Fibroblast of villous mesenchyme (primary cell): Measurements from ENCODE around the gene MICAL3. TPM values are rescaled to one million over a fixed set of nuclear protein-coding genes. Genes with fewer than 3 reads are reported as not detected.

Source experiments
- DNase-seq: peaks from one replicate; pipeline ENCODE4 v3.0.0-alpha.2; 2010; ENCODE audit warnings: low read depth
- H3K4me3 ChIP-seq: 2 replicates; pipeline ENCODE4 v1.5.1; 2011; ENCODE audit warnings: low read depth, mild to moderate bottlenecking, low read length
- total RNA-seq: library from RNA; depleted of rRNA; stranded (reverse); fragments of >200 nt; gene quantifications from 2 replicates; pipeline ENCODE4 v1.2.3, GENCODE V29; 2012
- TF ChIP-seq, protein P1 (sequence below): IDR thresholded peaks from 2 replicates; pipeline ENCODE4 v1.5.1; 2012; ENCODE audit warnings: low read depth, mild to moderate bottlenecking, low read length; ENCODE audit not compliant: insufficient read depth

MICAL3 gene
- total RNA-seq, 1 donor = 39.7 TPM

DNA sequence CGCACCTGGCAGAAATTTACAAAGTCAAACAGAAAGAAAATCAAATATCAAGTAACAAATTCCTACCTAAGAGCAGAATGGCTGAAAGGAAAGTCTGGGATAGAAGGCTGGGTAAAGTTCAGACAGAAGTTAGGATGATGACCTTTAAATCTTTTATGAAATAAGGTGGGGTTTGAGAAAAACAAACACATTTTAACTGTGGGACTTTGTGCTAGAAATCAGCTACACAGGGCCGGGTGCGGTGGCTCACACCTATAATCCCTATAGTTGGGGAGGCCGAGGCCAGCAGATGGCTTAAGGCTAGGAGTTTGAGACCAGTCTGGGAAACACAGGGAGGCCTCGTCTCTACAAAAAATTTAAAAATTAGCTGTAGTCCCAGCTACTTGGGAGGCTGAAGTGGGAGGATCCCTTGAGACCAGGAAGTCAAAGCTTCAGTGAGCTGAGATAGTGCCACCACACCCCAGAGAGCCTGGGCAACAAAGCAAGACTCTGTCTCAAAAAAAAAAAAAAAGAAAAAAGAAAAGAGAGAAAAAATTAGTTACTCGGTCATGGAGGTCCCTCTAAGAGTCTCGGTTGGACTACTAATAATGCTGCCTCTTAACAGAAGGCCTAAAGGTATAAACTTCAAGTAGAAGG is 130.3 kb downstream of the MICAL3 start:
- no peak for DNase-seq
- TF ChIP-seq, protein P1, sequence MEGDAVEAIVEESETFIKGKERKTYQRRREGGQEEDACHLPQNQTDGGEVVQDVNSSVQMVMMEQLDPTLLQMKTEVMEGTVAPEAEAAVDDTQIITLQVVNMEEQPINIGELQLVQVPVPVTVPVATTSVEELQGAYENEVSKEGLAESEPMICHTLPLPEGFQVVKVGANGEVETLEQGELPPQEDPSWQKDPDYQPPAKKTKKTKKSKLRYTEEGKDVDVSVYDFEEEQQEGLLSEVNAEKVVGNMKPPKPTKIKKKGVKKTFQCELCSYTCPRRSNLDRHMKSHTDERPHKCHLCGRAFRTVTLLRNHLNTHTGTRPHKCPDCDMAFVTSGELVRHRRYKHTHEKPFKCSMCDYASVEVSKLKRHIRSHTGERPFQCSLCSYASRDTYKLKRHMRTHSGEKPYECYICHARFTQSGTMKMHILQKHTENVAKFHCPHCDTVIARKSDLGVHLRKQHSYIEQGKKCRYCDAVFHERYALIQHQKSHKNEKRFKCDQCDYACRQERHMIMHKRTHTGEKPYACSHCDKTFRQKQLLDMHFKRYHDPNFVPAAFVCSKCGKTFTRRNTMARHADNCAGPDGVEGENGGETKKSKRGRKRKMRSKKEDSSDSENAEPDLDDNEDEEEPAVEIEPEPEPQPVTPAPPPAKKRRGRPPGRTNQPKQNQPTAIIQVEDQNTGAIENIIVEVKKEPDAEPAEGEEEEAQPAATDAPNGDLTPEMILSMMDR = no peak
- H3K4me3 ChIP-seq = no peak overlapping the region

DNA sequence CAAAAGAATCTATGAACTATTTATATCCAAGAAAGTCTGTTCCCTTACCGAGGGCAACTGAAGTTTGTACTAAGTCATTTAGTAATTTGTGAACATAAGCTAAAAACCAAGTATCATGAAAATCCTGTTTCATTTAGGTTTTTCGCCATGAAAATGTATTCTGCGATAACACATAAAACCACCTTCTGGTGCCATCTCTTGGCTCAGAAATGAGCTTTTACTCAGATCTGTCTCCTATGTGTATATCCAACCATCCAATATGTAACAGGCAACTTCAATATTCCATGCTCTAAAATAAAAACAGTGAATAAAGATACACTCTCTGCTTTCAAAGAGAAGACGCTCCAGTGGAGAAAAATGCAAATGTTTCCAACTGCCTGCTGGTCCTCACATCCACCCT is 132.0 kb downstream of the MICAL3 start:
- TF ChIP-seq, protein P1 = no peak
- no peak overlapping the region for H3K4me3 ChIP-seq
- DNase-seq = no peak

DNA sequence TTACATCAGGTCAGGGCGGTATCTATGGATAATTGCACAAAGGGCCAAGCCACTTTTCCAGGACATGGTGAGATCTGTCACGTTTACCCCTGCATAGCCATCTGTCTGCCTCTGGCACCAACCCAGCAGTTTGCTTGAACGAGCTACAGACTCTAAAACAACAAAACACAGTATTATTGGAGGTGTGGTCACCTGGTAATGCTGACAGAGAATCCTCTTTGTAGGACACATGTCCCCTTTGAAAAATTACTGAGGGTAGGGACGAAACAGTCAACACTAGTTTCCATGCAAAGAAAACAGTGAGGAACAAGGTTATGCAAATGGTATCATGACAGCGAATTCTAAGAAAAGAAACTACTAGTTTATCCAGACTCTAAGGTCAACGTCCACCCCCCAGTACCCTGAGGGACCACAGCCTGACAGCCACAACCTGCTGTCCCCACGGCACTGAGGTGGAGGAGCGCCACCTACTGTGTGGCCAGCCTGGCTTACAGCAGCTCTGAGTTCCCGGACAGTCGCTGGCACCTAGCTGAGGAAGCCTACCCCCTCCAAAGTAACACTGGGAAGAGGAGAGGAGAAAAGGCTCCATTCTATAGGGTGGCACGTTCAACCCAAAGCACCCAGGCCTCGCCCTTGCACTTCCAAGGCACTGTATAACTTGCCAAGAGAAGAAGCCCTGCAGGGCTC is 132.7 kb downstream of the MICAL3 start:
- TF ChIP-seq, protein P1 = peak; percentile 27
- H3K4me3 ChIP-seq = no peak overlapping the region
- DNase-seq = no peak

DNA sequence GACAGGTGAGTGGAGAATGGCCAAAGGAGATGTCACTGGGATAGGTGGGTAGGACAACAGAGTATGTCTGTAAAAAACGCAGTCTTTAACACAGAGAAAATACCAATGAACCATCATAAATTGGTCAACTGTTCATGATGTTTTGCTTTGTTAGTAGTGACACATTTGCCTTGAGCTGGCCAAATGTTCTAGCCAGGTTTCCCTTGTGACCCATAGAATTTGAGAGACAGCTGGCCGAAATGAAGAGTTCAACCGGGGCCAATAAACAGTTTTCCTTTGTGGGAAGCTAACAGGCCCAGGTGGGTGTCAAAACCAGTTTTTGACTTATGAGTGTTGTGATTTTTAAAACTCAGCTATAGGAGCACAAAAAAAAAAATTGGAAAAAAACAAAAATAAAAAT is 133.5 kb downstream of the MICAL3 start:
- DNase-seq = no peak
- TF ChIP-seq, protein P1 = no peak

DNA sequence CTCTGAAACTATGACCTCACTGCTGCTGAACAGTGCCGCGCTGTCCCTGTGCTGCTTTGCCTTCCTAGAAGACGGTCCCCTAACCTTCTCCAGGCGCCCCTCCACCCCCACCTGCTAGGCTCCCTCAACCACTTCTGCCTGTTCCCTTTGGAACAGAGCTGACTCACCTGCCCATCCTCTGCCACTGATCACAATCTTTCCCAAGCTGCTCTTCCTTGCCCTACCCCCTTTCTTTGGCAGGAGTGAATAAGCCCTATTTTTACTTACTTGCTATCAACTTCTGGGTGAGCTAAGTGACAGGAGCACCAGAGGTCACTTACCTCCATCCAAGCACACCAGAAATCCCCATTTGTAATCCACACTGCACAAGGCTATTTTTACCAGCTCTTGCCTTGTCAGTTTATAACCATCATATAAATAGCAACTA is 134.1 kb downstream of the MICAL3 start:
- H3K4me3 ChIP-seq = no peak overlapping the region
- TF ChIP-seq, protein P1 = no peak
- DNase-seq = peak; percentile 19

More for the DNA sequence above, 133.5 kb downstream of the MICAL3 start:
- no peak overlapping the region for H3K4me3 ChIP-seq

DNA sequence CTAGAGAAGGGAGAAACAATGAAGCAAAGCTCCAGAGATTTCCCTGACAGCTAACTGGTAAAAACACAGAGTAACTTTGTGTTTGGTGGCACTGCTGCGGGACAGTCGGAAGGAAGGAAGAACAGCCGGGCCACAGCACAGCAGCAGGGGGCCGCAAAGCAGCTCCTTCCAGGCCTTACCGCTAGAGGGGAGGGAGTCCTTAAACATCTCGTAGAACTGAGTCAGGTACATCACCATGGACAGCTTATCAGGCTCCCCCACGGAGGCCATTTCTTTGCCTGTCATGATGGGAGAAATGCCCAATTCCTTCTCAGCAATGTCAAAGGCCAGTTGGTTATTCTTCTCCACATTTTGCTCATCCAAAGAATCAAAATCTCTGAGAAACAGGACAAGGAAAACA is 135.5 kb downstream of the MICAL3 start:
- H3K4me3 ChIP-seq = no peak overlapping the region
- peak; percentile 22 for DNase-seq
- TF ChIP-seq, protein P1 = peak; percentile 38

DNA sequence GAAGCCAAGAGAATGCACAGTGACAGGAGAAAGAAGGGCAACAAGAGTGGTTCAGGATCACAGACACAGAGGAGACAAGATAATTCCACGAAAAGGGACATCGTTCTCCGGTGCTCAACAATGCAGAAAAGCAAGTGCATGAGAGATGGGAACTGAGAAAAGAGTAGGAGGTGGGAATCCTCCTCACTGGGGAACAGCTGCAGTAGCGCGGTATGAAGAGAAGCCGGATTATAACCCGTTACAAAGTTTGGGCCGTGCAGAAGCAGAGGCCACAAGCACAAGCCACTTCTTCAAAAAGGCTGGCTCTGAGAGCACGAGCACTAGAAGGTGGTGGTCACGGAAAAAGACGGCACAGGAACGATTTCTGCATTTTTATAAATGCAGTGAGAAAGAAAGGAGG is 135.9 kb downstream of the MICAL3 start:
- DNase-seq = no peak
- TF ChIP-seq, protein P1 = no peak
- H3K4me3 ChIP-seq = no peak overlapping the region
